ENCODE measurements around the gene NUFIP1. TPM values are rescaled to one million over a fixed set of nuclear protein-coding genes. Genes with fewer than 3 reads are reported as not detected.

The NUFIP1 gene
- polyA plus RNA-seq, 1 experiment, result 4.0 TPM

- no peak for TF ChIP-seq CTCF (IDR thresholded peaks at IDR 0.05; ENCODE audit: low read depth, low read length)
- Histone ChIP-seq H3K4me3 (ENCODE audit: low read depth, low read length) (no peak overlapping the region), H3K27ac (ENCODE audit: low read depth, low read length) (no peak overlapping the region), H3K27me3 (ENCODE audit: control insufficient read depth, insufficient read depth, low read length) (no peaks in the 10 kb centered on the region), H3K9me3 (ENCODE audit: control insufficient read depth, insufficient read depth, low read length) (no peaks in the 10 kb centered on the region)
- ChIA-PET POLR2A (no interaction called here), CTCF (no interaction called here)
- no peak for DNase-seq (ENCODE audit: low read depth, low spot score)
These were observed 59.0 kb downstream of the NUFIP1 start for GRCh38 chr13:44930280-44930679.

GRCh38 chr13:44929692-44930091 is 59.6 kb downstream of the NUFIP1 start:
- no peak overlapping the region for H3K4me3 ChIP-seq (ENCODE audit: low read depth, low read length)
- DNase-seq (ENCODE audit: low read depth, low spot score), result no peak
- H3K27me3 ChIP-seq (ENCODE audit: control insufficient read depth, insufficient read depth, low read length), result no peaks in the 10 kb centered on the region
- no peak overlapping the region for H3K27ac ChIP-seq (ENCODE audit: low read depth, low read length)
- no peak for TF ChIP-seq CTCF (IDR thresholded peaks at IDR 0.05; ENCODE audit: low read depth, low read length)
- CTCF ChIA-PET, result no interaction called here
- no peaks in the 10 kb centered on the region for H3K9me3 ChIP-seq (ENCODE audit: control insufficient read depth, insufficient read depth, low read length)
- POLR2A ChIA-PET, result no interaction called here

- no peak for DNase-seq (ENCODE audit: low read depth, low spot score)
- no peak overlapping the region for H3K4me3 ChIP-seq (ENCODE audit: low read depth, low read length)
- ChIA-PET POLR2A (interaction anchor here (0.8 kb wide), 1 partner anchor 34 kb away, joined by 3 read pairs; no protein-coding TSS in a partner anchor), CTCF (interaction anchor here (0.8 to 1.0 kb wide), 3 partner anchors 9 to 445 kb away, joined by 3 to 6 read pairs (median 3); no protein-coding TSS in a partner anchor)
- TF ChIP-seq CTCF (IDR thresholded peaks at IDR 0.05; ENCODE audit: low read depth, low read length), result no peak
- no peaks in the 10 kb centered on the region for H3K9me3 ChIP-seq (ENCODE audit: control insufficient read depth, insufficient read depth, low read length)
- H3K27ac ChIP-seq (ENCODE audit: low read depth, low read length), result no peak overlapping the region
- H3K27me3 ChIP-seq (ENCODE audit: control insufficient read depth, insufficient read depth, low read length), result no peaks in the 10 kb centered on the region
These were observed 61.3 kb downstream of the NUFIP1 start for GRCh38 chr13:44927968-44928367.

- Histone ChIP-seq H3K4me3 (ENCODE audit: low read depth, low read length) (no peak overlapping the region), H3K27me3 (ENCODE audit: control insufficient read depth, insufficient read depth, low read length) (no peaks in the 10 kb centered on the region), H3K9me3 (ENCODE audit: control insufficient read depth, insufficient read depth, low read length) (no peaks in the 10 kb centered on the region), H3K27ac (ENCODE audit: low read depth, low read length) (peak overlapping the region; percentile 86)
- POLR2A ChIA-PET, result no interaction called here
- CTCF ChIA-PET, result interaction anchor here (1.0 to 1.9 kb wide), 2 partner anchors 47 to 439 kb away, joined by 3 to 7 read pairs; no protein-coding TSS in a partner anchor
- DNase-seq (ENCODE audit: low read depth, low spot score), result peak; percentile 93
- no peak for TF ChIP-seq CTCF (IDR thresholded peaks at IDR 0.05; ENCODE audit: low read depth, low read length)
These were observed 67.1 kb downstream of the NUFIP1 start for GRCh38 chr13:44921931-44922758.

GRCh38 chr13:44921246-44921877 is 67.9 kb downstream of the NUFIP1 start:
- POLR2A ChIA-PET, result no interaction called here
- Histone ChIP-seq H3K27me3 (ENCODE audit: control insufficient read depth, insufficient read depth, low read length) (no peaks in the 10 kb centered on the region), H3K27ac (ENCODE audit: low read depth, low read length) (peak overlapping the region; percentile 49), H3K4me3 (ENCODE audit: low read depth, low read length) (no peak overlapping the region), H3K9me3 (ENCODE audit: control insufficient read depth, insufficient read depth, low read length) (no peaks in the 10 kb centered on the region)
- DNase-seq (ENCODE audit: low read depth, low spot score), result no peak
- CTCF ChIA-PET, result interaction anchor here (0.6 to 1.9 kb wide), 3 partner anchors 48 to 438 kb away, joined by 3 to 7 read pairs (median 3); no protein-coding TSS in a partner anchor
- no peak for TF ChIP-seq CTCF (IDR thresholded peaks at IDR 0.05; ENCODE audit: low read depth, low read length)
